H9 (cell line): ENCODE measurements around the gene KCNIP4. TPM values are rescaled to one million over a fixed set of nuclear protein-coding genes. Genes with fewer than 3 reads are reported as not detected.

ENCODE experiments used
- DNase-seq: peaks from one replicate; pipeline ENCODE4 v3.0.0-alpha.2; 2017
- H2AFZ ChIP-seq: one replicate; pipeline ENCODE4 v1.6.1; 2013; ENCODE audit warnings: mild to moderate bottlenecking, low read length, control low read depth, moderate library complexity
- H2AK5ac ChIP-seq: 2 replicates; pipeline ENCODE4 v1.6.1; 2013; ENCODE audit warnings: low read length, control low read depth, mixed read lengths; ENCODE audit not compliant: insufficient read length
- H2BK120ac ChIP-seq: one replicate; pipeline ENCODE4 v1.6.1; 2013; ENCODE audit warnings: low read depth, mild to moderate bottlenecking, low read length, control low read depth, inconsistent platforms; ENCODE audit not compliant: poor library complexity, severe bottlenecking
- H2BK12ac ChIP-seq: 2 replicates; pipeline ENCODE4 v1.6.1; 2013; ENCODE audit warnings: low read length, control low read depth, mixed read lengths, low read depth; ENCODE audit not compliant: insufficient read length
- H2BK15ac ChIP-seq: 2 replicates; pipeline ENCODE4 v1.6.1; 2013; ENCODE audit warnings: low read depth, low read length, control low read depth
- H2BK20ac ChIP-seq: one replicate; pipeline ENCODE4 v1.6.1; 2013; ENCODE audit warnings: low read depth, mild to moderate bottlenecking, low read length, control low read depth, inconsistent platforms; ENCODE audit not compliant: poor library complexity, severe bottlenecking
- H2BK5ac ChIP-seq: 2 replicates; pipeline ENCODE4 v1.6.1; 2013; ENCODE audit warnings: low read length, control low read depth, mixed read lengths; ENCODE audit not compliant: insufficient read length
- H3K14ac ChIP-seq: 2 replicates; pipeline ENCODE4 v1.6.1; 2013; ENCODE audit warnings: low read length, control low read depth; ENCODE audit not compliant: insufficient read depth
- H3K18ac ChIP-seq: 2 replicates; pipeline ENCODE4 v1.6.1; 2013; ENCODE audit warnings: low read depth, mild to moderate bottlenecking, mixed read lengths, low read length, control low read depth; ENCODE audit not compliant: insufficient read length
- H3K23ac ChIP-seq: 2 replicates; pipeline ENCODE4 v1.6.1; 2013; ENCODE audit warnings: low read length, control low read depth, mixed read lengths, low read depth; ENCODE audit not compliant: insufficient read length
- H3K23me2 ChIP-seq: 2 replicates; pipeline ENCODE4 v1.6.1; 2013; ENCODE audit warnings: low read depth, mild to moderate bottlenecking, mixed read lengths, low read length, control low read depth; ENCODE audit not compliant: insufficient read length, poor library complexity, severe bottlenecking
- H3K27ac ChIP-seq: 2 replicates; pipeline ENCODE4 v1.5.1; 2013; ENCODE audit warnings: low read length, control low read depth, mixed read lengths, low read depth; ENCODE audit not compliant: insufficient read length
- H3K27me3 ChIP-seq: 2 replicates; pipeline ENCODE4 v1.6.1; 2013; ENCODE audit warnings: low read length, control low read depth, inconsistent platforms; ENCODE audit not compliant: insufficient read depth
- H3K4ac ChIP-seq: 2 replicates; pipeline ENCODE4 v1.6.1; 2013; ENCODE audit warnings: low read depth, mild to moderate bottlenecking, control low read depth, inconsistent platforms, low read length, moderate library complexity
- H3K4me1 ChIP-seq: 2 replicates; pipeline ENCODE4 v1.6.1; 2013; ENCODE audit warnings: low read length, control low read depth, inconsistent platforms; ENCODE audit not compliant: insufficient read depth
- H3K4me2 ChIP-seq: 2 replicates; pipeline ENCODE4 v1.6.1; 2013; ENCODE audit warnings: low read length, control low read depth, mixed read lengths; ENCODE audit not compliant: insufficient read length, insufficient read depth
- H3K56ac ChIP-seq: 2 replicates; pipeline ENCODE4 v1.6.1; 2013; ENCODE audit warnings: low read depth, mild to moderate bottlenecking, mixed read lengths, low read length, control low read depth; ENCODE audit not compliant: insufficient read length
- H3K79me1 ChIP-seq: 2 replicates; pipeline ENCODE4 v1.6.1; 2013; ENCODE audit warnings: low read depth, mild to moderate bottlenecking, moderate library complexity, low read length, control low read depth, inconsistent platforms; ENCODE audit not compliant: insufficient read depth, poor library complexity, severe bottlenecking
- H3K79me2 ChIP-seq: 2 replicates; pipeline ENCODE4 v1.6.1; 2013; ENCODE audit warnings: low read length, control low read depth, inconsistent platforms; ENCODE audit not compliant: insufficient read depth
- H3K9ac ChIP-seq: 2 replicates; pipeline ENCODE4 v1.6.1; 2013; ENCODE audit warnings: low read length, control low read depth, mixed read lengths; ENCODE audit not compliant: insufficient read length; ENCODE audit errors: extremely low read depth
- H3K9me3 ChIP-seq: one replicate; pipeline ENCODE4 v1.6.1; 2013; ENCODE audit warnings: low read depth, low read length, inconsistent platforms; ENCODE audit not compliant: control insufficient read depth
- H3T11ph ChIP-seq: one replicate; pipeline ENCODE4 v1.6.1; 2013; ENCODE audit warnings: mild to moderate bottlenecking, low read length, control low read depth, inconsistent platforms
- H4K20me1 ChIP-seq: one replicate; pipeline ENCODE4 v1.6.1; 2013; ENCODE audit not compliant: control insufficient read depth, insufficient read length, insufficient read depth
- H4K5ac ChIP-seq: 2 replicates; pipeline ENCODE4 v1.6.1; 2013; ENCODE audit warnings: low read depth, mild to moderate bottlenecking, mixed read lengths, low read length, control low read depth; ENCODE audit not compliant: insufficient read length
- H4K8ac ChIP-seq: replicated peaks from 2 replicates; pipeline ENCODE4 v1.6.1; 2013; ENCODE audit warnings: low read length, control low read depth, mixed read lengths, low read depth; ENCODE audit not compliant: insufficient read length
- H4K91ac ChIP-seq: 2 replicates; pipeline ENCODE4 v1.6.1; 2013; ENCODE audit warnings: low read depth, mild to moderate bottlenecking, moderate library complexity, mixed read lengths, low read length, control low read depth; ENCODE audit not compliant: insufficient read length
- H3K27ac Mint-ChIP-seq, 3 experiments: 2 replicates in 2 of 3; 3 replicates in 1 of 3; pipeline ENCODE4 v1.8.0; 2020 to 2021; ENCODE audit warnings: mixed read lengths in 3 of 3, mild to moderate bottlenecking in 1 of 3, moderate library complexity in 1 of 3
- H3K27me3 Mint-ChIP-seq: 2 replicates; pipeline ENCODE4 v1.8.0; 2021; ENCODE audit warnings: low read depth, mild to moderate bottlenecking, moderate library complexity, mixed read lengths
- H3K36me3 Mint-ChIP-seq, 3 experiments: 2 replicates in 2 of 3; 3 replicates in 1 of 3; pipeline ENCODE4 v1.8.0; 2020 to 2021; ENCODE audit warnings: low read depth in 3 of 3, mixed read lengths in 3 of 3; ENCODE audit not compliant: insufficient read depth in 1 of 3
- H3K4me1 Mint-ChIP-seq, 2 experiments: 2 replicates each; pipeline ENCODE4 v1.8.0; 2020; ENCODE audit warnings: mixed read lengths in 2 of 2
- H3K4me3 Mint-ChIP-seq, 2 experiments: 2 replicates in 1 of 2; 3 replicates in 1 of 2; pipeline ENCODE4 v1.8.0; 2020 to 2021; ENCODE audit warnings: mild to moderate bottlenecking in 2 of 2, mixed read lengths in 2 of 2, moderate library complexity in 1 of 2
- H3K9me3 Mint-ChIP-seq, 2 experiments: 2 replicates in 1 of 2; 3 replicates in 1 of 2; pipeline ENCODE4 v1.8.0; 2020; ENCODE audit warnings: mild to moderate bottlenecking in 2 of 2, mixed read lengths in 2 of 2, moderate library complexity in 1 of 2
- CTCF ChIP-seq: fragments of 200-600 bp; sonication (generic); conservative IDR thresholded peaks from 3 replicates; pipeline ENCODE4 v1.8.0; 2021; ENCODE audit warnings: antibody characterized with exemption, mild to moderate bottlenecking
- WGBS: extraction: QIAGEN DNeasy Blood & Tissue Kit; methylation state at CpG from one replicate; pipeline ENCODE4 v1.1.7; 2013; ENCODE audit warnings: missing lambda C conversion rate, low lambda C conversion rate, mixed read lengths; ENCODE audit not compliant: insufficient read length; ENCODE audit errors: extremely low coverage; 5-methylcytosine and 5-hydroxymethylcytosine counted together
- total RNA-seq: library from RNA; stranded (reverse); gene quantifications from 2 replicates; pipeline ENCODE4 v1.2.1, GENCODE V29; 2021

The KCNIP4 gene
- total RNA-seq, 1 experiment from 2014 or later, result not detected

- Histone ChIP-seq H4K5ac (no peak overlapping the region), H3K4ac (no peak overlapping the region), H2BK120ac (no peak overlapping the region), H3K27ac (no peak overlapping the region), H3T11ph (no peak overlapping the region), H3K23ac (no peak overlapping the region), H3K18ac (no peak overlapping the region), H2BK20ac (no peak overlapping the region), H3K23me2 (no peaks in the 10 kb centered on the region), H4K8ac (no peak overlapping the region), H4K20me1 (no peaks in the 10 kb centered on the region), H2BK12ac (no peak overlapping the region), H3K14ac (no peak overlapping the region), H4K91ac (no peak overlapping the region), H2AK5ac (no peak overlapping the region), H3K79me2 (no peaks in the 10 kb centered on the region; the same call in 1 of the 2 replicates), H2BK15ac (no peak overlapping the region), H3K4me2 (no peak overlapping the region), H3K9ac (no peak overlapping the region), H3K56ac (no peak overlapping the region), H3K27me3 (no peaks in the 10 kb centered on the region), H2AFZ (no peak overlapping the region), H2BK5ac (no peak overlapping the region), H3K4me1 (peaks cover 4% of the 10 kb centered on the region; the same call in 1 of the 2 replicates), H3K79me1 (no peaks in the 10 kb centered on the region), H3K9me3 (no peaks in the 10 kb centered on the region)
- Mint-ChIP-seq H3K9me3 (peaks cover 37 to 42% of the 10 kb centered on the region in 2 experiments), H3K4me3 (no peak overlapping the region), H3K36me3 (peaks cover 55 to 64% (median 63%) of the 10 kb centered on the region in 3 experiments), H3K4me1 (peaks cover 28 to 29% of the 10 kb centered on the region in 2 experiments), H3K27me3 (no peaks in the 10 kb centered on the region; the same call in 1 of the 2 replicates), H3K27ac (0 out of 7 replicates have a peak overlapping the region, but pooled peaks of 1 of the 3 experiments have one; percentile 57)
- no peak for TF ChIP-seq CTCF
- no CpG with 5 or more reads among the region's 3 CpGs for WGBS
- DNase-seq, result no peak
Observed at GRCh38 chr4:20723019-20723418, 1225.6 kb downstream of the KCNIP4 start.
